AG09319 (cell line): Measurements from ENCODE around the gene ADAMTS4.

Experiments used
- DNase-seq: peaks from one replicate; pipeline ENCODE4 v3.0.0-alpha.2; 2010; ENCODE audit warnings: low read depth; ENCODE audit errors: extremely low read depth
- TF ChIP-seq, protein P1 (sequence below): IDR thresholded peaks from 2 replicates; pipeline ENCODE4 v1.5.1; 2011; ENCODE audit warnings: low read depth, mild to moderate bottlenecking, inconsistent platforms, low read length, moderate library complexity

Gene ADAMTS4

DNA sequence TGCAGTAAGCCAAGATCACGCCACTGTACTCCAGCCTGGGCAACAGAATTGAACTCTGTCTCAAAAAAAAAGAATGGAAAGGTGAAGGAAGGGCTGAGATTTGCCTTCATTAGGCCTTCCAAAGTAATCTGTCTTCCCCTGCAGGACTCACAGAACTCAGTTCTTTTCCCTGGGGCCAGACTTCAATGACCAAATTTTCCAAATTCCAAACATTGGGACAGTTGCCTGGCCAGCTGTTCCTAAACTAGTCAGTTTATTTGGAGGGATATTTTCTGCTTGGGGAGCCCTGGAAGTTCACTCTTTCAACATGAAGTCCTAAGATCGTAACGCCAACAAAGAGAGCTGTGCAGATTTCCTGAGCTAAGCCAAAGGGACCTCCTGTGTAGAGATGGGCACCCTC lies 61.0 kb downstream of the ADAMTS4 start:
- TF ChIP-seq, protein P1, sequence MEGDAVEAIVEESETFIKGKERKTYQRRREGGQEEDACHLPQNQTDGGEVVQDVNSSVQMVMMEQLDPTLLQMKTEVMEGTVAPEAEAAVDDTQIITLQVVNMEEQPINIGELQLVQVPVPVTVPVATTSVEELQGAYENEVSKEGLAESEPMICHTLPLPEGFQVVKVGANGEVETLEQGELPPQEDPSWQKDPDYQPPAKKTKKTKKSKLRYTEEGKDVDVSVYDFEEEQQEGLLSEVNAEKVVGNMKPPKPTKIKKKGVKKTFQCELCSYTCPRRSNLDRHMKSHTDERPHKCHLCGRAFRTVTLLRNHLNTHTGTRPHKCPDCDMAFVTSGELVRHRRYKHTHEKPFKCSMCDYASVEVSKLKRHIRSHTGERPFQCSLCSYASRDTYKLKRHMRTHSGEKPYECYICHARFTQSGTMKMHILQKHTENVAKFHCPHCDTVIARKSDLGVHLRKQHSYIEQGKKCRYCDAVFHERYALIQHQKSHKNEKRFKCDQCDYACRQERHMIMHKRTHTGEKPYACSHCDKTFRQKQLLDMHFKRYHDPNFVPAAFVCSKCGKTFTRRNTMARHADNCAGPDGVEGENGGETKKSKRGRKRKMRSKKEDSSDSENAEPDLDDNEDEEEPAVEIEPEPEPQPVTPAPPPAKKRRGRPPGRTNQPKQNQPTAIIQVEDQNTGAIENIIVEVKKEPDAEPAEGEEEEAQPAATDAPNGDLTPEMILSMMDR: no peak
- DNase-seq: no peak
